H9 (cell line): Measurements from ENCODE around the gene ZFP36. TPM values are rescaled to one million over a fixed set of nuclear protein-coding genes. Genes with fewer than 3 reads are reported as not detected.

Experiments
- DNase-seq: peaks from one replicate; pipeline ENCODE4 v3.0.0-alpha.2; 2017
- H2AFZ ChIP-seq: one replicate; pipeline ENCODE4 v1.6.1; 2013; ENCODE audit warnings: mild to moderate bottlenecking, low read length, control low read depth, moderate library complexity
- H2AK5ac ChIP-seq: 2 replicates; pipeline ENCODE4 v1.6.1; 2013; ENCODE audit warnings: low read length, control low read depth, mixed read lengths; ENCODE audit not compliant: insufficient read length
- H2BK120ac ChIP-seq: one replicate; pipeline ENCODE4 v1.6.1; 2013; ENCODE audit warnings: low read depth, mild to moderate bottlenecking, low read length, control low read depth, inconsistent platforms; ENCODE audit not compliant: poor library complexity, severe bottlenecking
- H2BK12ac ChIP-seq: 2 replicates; pipeline ENCODE4 v1.6.1; 2013; ENCODE audit warnings: low read length, control low read depth, mixed read lengths, low read depth; ENCODE audit not compliant: insufficient read length
- H2BK15ac ChIP-seq: 2 replicates; pipeline ENCODE4 v1.6.1; 2013; ENCODE audit warnings: low read depth, low read length, control low read depth
- H2BK20ac ChIP-seq: one replicate; pipeline ENCODE4 v1.6.1; 2013; ENCODE audit warnings: low read depth, mild to moderate bottlenecking, low read length, control low read depth, inconsistent platforms; ENCODE audit not compliant: poor library complexity, severe bottlenecking
- H2BK5ac ChIP-seq: 2 replicates; pipeline ENCODE4 v1.6.1; 2013; ENCODE audit warnings: low read length, control low read depth, mixed read lengths; ENCODE audit not compliant: insufficient read length
- H3K14ac ChIP-seq: 2 replicates; pipeline ENCODE4 v1.6.1; 2013; ENCODE audit warnings: low read length, control low read depth; ENCODE audit not compliant: insufficient read depth
- H3K18ac ChIP-seq: 2 replicates; pipeline ENCODE4 v1.6.1; 2013; ENCODE audit warnings: low read depth, mild to moderate bottlenecking, mixed read lengths, low read length, control low read depth; ENCODE audit not compliant: insufficient read length
- H3K23ac ChIP-seq: 2 replicates; pipeline ENCODE4 v1.6.1; 2013; ENCODE audit warnings: low read length, control low read depth, mixed read lengths, low read depth; ENCODE audit not compliant: insufficient read length
- H3K23me2 ChIP-seq: 2 replicates; pipeline ENCODE4 v1.6.1; 2013; ENCODE audit warnings: low read depth, mild to moderate bottlenecking, mixed read lengths, low read length, control low read depth; ENCODE audit not compliant: insufficient read length, poor library complexity, severe bottlenecking
- H3K27ac ChIP-seq: 2 replicates; pipeline ENCODE4 v1.5.1; 2013; ENCODE audit warnings: low read length, control low read depth, mixed read lengths, low read depth; ENCODE audit not compliant: insufficient read length
- H3K27me3 ChIP-seq: 2 replicates; pipeline ENCODE4 v1.6.1; 2013; ENCODE audit warnings: low read length, control low read depth, inconsistent platforms; ENCODE audit not compliant: insufficient read depth
- H3K4ac ChIP-seq: 2 replicates; pipeline ENCODE4 v1.6.1; 2013; ENCODE audit warnings: low read depth, mild to moderate bottlenecking, control low read depth, inconsistent platforms, low read length, moderate library complexity
- H3K4me1 ChIP-seq: 2 replicates; pipeline ENCODE4 v1.6.1; 2013; ENCODE audit warnings: low read length, control low read depth, inconsistent platforms; ENCODE audit not compliant: insufficient read depth
- H3K4me2 ChIP-seq: 2 replicates; pipeline ENCODE4 v1.6.1; 2013; ENCODE audit warnings: low read length, control low read depth, mixed read lengths; ENCODE audit not compliant: insufficient read length, insufficient read depth
- H3K56ac ChIP-seq: 2 replicates; pipeline ENCODE4 v1.6.1; 2013; ENCODE audit warnings: low read depth, mild to moderate bottlenecking, mixed read lengths, low read length, control low read depth; ENCODE audit not compliant: insufficient read length
- H3K79me1 ChIP-seq: 2 replicates; pipeline ENCODE4 v1.6.1; 2013; ENCODE audit warnings: low read depth, mild to moderate bottlenecking, moderate library complexity, low read length, control low read depth, inconsistent platforms; ENCODE audit not compliant: insufficient read depth, poor library complexity, severe bottlenecking
- H3K79me2 ChIP-seq: 2 replicates; pipeline ENCODE4 v1.6.1; 2013; ENCODE audit warnings: low read length, control low read depth, inconsistent platforms; ENCODE audit not compliant: insufficient read depth
- H3K9ac ChIP-seq: 2 replicates; pipeline ENCODE4 v1.6.1; 2013; ENCODE audit warnings: low read length, control low read depth, mixed read lengths; ENCODE audit not compliant: insufficient read length; ENCODE audit errors: extremely low read depth
- H3K9me3 ChIP-seq: one replicate; pipeline ENCODE4 v1.6.1; 2013; ENCODE audit warnings: low read depth, low read length, inconsistent platforms; ENCODE audit not compliant: control insufficient read depth
- H3T11ph ChIP-seq: one replicate; pipeline ENCODE4 v1.6.1; 2013; ENCODE audit warnings: mild to moderate bottlenecking, low read length, control low read depth, inconsistent platforms
- H4K20me1 ChIP-seq: one replicate; pipeline ENCODE4 v1.6.1; 2013; ENCODE audit not compliant: control insufficient read depth, insufficient read length, insufficient read depth
- H4K5ac ChIP-seq: 2 replicates; pipeline ENCODE4 v1.6.1; 2013; ENCODE audit warnings: low read depth, mild to moderate bottlenecking, mixed read lengths, low read length, control low read depth; ENCODE audit not compliant: insufficient read length
- H4K8ac ChIP-seq: replicated peaks from 2 replicates; pipeline ENCODE4 v1.6.1; 2013; ENCODE audit warnings: low read length, control low read depth, mixed read lengths, low read depth; ENCODE audit not compliant: insufficient read length
- H4K91ac ChIP-seq: 2 replicates; pipeline ENCODE4 v1.6.1; 2013; ENCODE audit warnings: low read depth, mild to moderate bottlenecking, moderate library complexity, mixed read lengths, low read length, control low read depth; ENCODE audit not compliant: insufficient read length
- H3K27ac Mint-ChIP-seq, 3 experiments: 2 replicates in 2 of 3; 3 replicates in 1 of 3; pipeline ENCODE4 v1.8.0; 2020 to 2021; ENCODE audit warnings: mixed read lengths in 3 of 3, mild to moderate bottlenecking in 1 of 3, moderate library complexity in 1 of 3
- H3K27me3 Mint-ChIP-seq: 2 replicates; pipeline ENCODE4 v1.8.0; 2021; ENCODE audit warnings: low read depth, mild to moderate bottlenecking, moderate library complexity, mixed read lengths
- H3K36me3 Mint-ChIP-seq, 3 experiments: 2 replicates in 2 of 3; 3 replicates in 1 of 3; pipeline ENCODE4 v1.8.0; 2020 to 2021; ENCODE audit warnings: low read depth in 3 of 3, mixed read lengths in 3 of 3; ENCODE audit not compliant: insufficient read depth in 1 of 3
- H3K4me1 Mint-ChIP-seq, 2 experiments: 2 replicates each; pipeline ENCODE4 v1.8.0; 2020; ENCODE audit warnings: mixed read lengths in 2 of 2
- H3K4me3 Mint-ChIP-seq, 2 experiments: 2 replicates in 1 of 2; 3 replicates in 1 of 2; pipeline ENCODE4 v1.8.0; 2020 to 2021; ENCODE audit warnings: mild to moderate bottlenecking in 2 of 2, mixed read lengths in 2 of 2, moderate library complexity in 1 of 2
- H3K9me3 Mint-ChIP-seq, 2 experiments: 2 replicates in 1 of 2; 3 replicates in 1 of 2; pipeline ENCODE4 v1.8.0; 2020; ENCODE audit warnings: mild to moderate bottlenecking in 2 of 2, mixed read lengths in 2 of 2, moderate library complexity in 1 of 2
- CTCF ChIP-seq: fragments of 200-600 bp; sonication (generic); conservative IDR thresholded peaks from 3 replicates; pipeline ENCODE4 v1.8.0; 2021; ENCODE audit warnings: antibody characterized with exemption, mild to moderate bottlenecking
- WGBS: extraction: QIAGEN DNeasy Blood & Tissue Kit; methylation state at CpG from one replicate; pipeline ENCODE4 v1.1.7; 2013; ENCODE audit warnings: missing lambda C conversion rate, low lambda C conversion rate, mixed read lengths; ENCODE audit not compliant: insufficient read length; ENCODE audit errors: extremely low coverage; 5-methylcytosine and 5-hydroxymethylcytosine counted together
- total RNA-seq: library from RNA; stranded (reverse); gene quantifications from 2 replicates; pipeline ENCODE4 v1.2.1, GENCODE V29; 2021

Gene ZFP36
- total RNA-seq, 1 experiment from 2014 or later, result 14.6 TPM

- Histone ChIP-seq H3K18ac (no peak overlapping the region), H2BK5ac (no peak overlapping the region), H2BK120ac (no peak overlapping the region), H4K91ac (no peak overlapping the region), H2BK20ac (no peak overlapping the region), H3K79me1 (no peaks in the 10 kb centered on the region), H3K4ac (no peak overlapping the region), H3K14ac (no peak overlapping the region), H3K23me2 (no peaks in the 10 kb centered on the region), H2AFZ (no peak overlapping the region), H3K9me3 (no peaks in the 10 kb centered on the region), H2BK12ac (no peak overlapping the region), H3K4me2 (no peak overlapping the region), H3K27ac (no peak overlapping the region), H4K20me1 (peaks cover 2% of the 10 kb centered on the region), H4K8ac (no peak overlapping the region), H3T11ph (no peak overlapping the region), H3K27me3 (no peaks in the 10 kb centered on the region), H2BK15ac (no peak overlapping the region), H3K4me1 (no peaks in the 10 kb centered on the region), H3K56ac (no peak overlapping the region), H3K9ac (no peak overlapping the region), H3K79me2 (no peaks in the 10 kb centered on the region), H3K23ac (no peak overlapping the region), H2AK5ac (no peak overlapping the region), H4K5ac (no peak overlapping the region)
- Mint-ChIP-seq H3K36me3 (peaks cover 51 to 93% (median 91%) of the 10 kb centered on the region in 3 experiments; a peak in 6 of 7 replicates), H3K27ac (no peak overlapping the region), H3K4me3 (no peak overlapping the region), H3K27me3 (no peaks in the 10 kb centered on the region), H3K4me1 (peaks cover 2 to 4% of the 10 kb centered on the region in 2 experiments; a peak in 2 of 4 replicates), H3K9me3 (no peaks in the 10 kb centered on the region)
- TF ChIP-seq CTCF, result no peak
- no peak for DNase-seq
- no CpG with 5 or more reads among the region's 17 CpGs for WGBS
These were observed 25.8 kb upstream of the ZFP36 start for GRCh38 chr19:39380521-39381502.
